LNCAP (cell line): Measurements from ENCODE around the gene INSYN2A.

Experiments
- CTCF ChIP-seq: fragments of 450-650 bp; IDR thresholded peaks from 2 replicates; pipeline ENCODE4 v1.5.1; 2017; ENCODE audit warnings: mild to moderate bottlenecking

Gene INSYN2A

GRCh38 chr10:127210936-127211466 lies 14.6 kb upstream of the INSYN2A start:
- TF ChIP-seq CTCF, result no peak

GRCh38 chr10:127207081-127207480 lies 10.7 kb upstream of the INSYN2A start:
- no peak for TF ChIP-seq CTCF

- TF ChIP-seq CTCF, result no peak
These were observed 6.7 kb upstream of the INSYN2A start for GRCh38 chr10:127203067-127203466.

- no peak for TF ChIP-seq CTCF
These were observed 4.3 kb upstream of the INSYN2A start for GRCh38 chr10:127200646-127201045.

- no peak for TF ChIP-seq CTCF
These were observed 2.3 kb upstream of the INSYN2A start for GRCh38 chr10:127198721-127199120.

GRCh38 chr10:127198307-127198706 lies 1.9 kb upstream of the INSYN2A start:
- TF ChIP-seq CTCF, result peak; percentile 49

GRCh38 chr10:127197154-127197432 lies 702 bp upstream of the INSYN2A start:
- TF ChIP-seq CTCF, result no peak

- TF ChIP-seq CTCF, result no peak
These were observed 665 bp downstream of the INSYN2A start for GRCh38 chr10:127195571-127196281.
